HepG2 (cell line): Measurements from ENCODE around the gene MAST1. TPM values are rescaled to one million over a fixed set of nuclear protein-coding genes. Genes with fewer than 3 reads are reported as not detected.

Experiments used
- CAMTA2 ChIP-seq: sonication (generic); formaldehyde crosslinking; IDR thresholded peaks from 2 replicates; pipeline ENCODE4 v1.4.0; 2020; ENCODE audit warnings: mild to moderate bottlenecking, missing genetic modification reagents, borderline replicate concordance
- FOXK2 ChIP-seq: fragments of 450-650 bp; IDR thresholded peaks from 2 replicates; pipeline ENCODE4 v1.6.1; 2016
- MED8 ChIP-seq: sonication (generic); formaldehyde crosslinking; IDR thresholded peaks from 2 replicates; pipeline ENCODE4 v1.8.1; 2023; ENCODE audit warnings: mild to moderate bottlenecking, missing genetic modification reagents; ENCODE audit not compliant: insufficient replicate concordance
- RFXAP ChIP-seq: sonication (generic); formaldehyde crosslinking; IDR thresholded peaks from 2 replicates; pipeline ENCODE4 v1.4.0; 2020; ENCODE audit warnings: missing genetic modification reagents, borderline replicate concordance
- SP5 ChIP-seq: IDR thresholded peaks from 2 replicates; pipeline ENCODE4 v1.6.1; 2016; ENCODE audit warnings: low read depth, borderline replicate concordance
- SRF ChIP-seq: IDR thresholded peaks from 2 replicates; pipeline ENCODE4 v1.6.1; 2011; ENCODE audit warnings: mild to moderate bottlenecking, low read depth, low read length, moderate library complexity
- U2AF2 ChIP-seq: fragments of 200-400 bp; formaldehyde crosslinking; IDR thresholded peaks from 2 replicates; pipeline ENCODE4 v1.6.1; 2017; ENCODE audit warnings: low read depth, mild to moderate bottlenecking, low read length
- ZFP36 ChIP-seq: fragments of 150-350 bp; IDR thresholded peaks from 2 replicates; pipeline ENCODE4 v1.6.1; 2018; ENCODE audit warnings: borderline replicate concordance, low read length, low read depth; ENCODE audit not compliant: partially characterized antibody
- ZNF263 ChIP-seq: sonication (generic); formaldehyde crosslinking; IDR thresholded peaks from 2 replicates; pipeline ENCODE4 v1.4.0; 2020; ENCODE audit warnings: missing genetic modification reagents
- ZNF34 ChIP-seq: sonication (generic); formaldehyde crosslinking; IDR thresholded peaks from 2 replicates; pipeline ENCODE4 v1.4.0; 2020; ENCODE audit warnings: mild to moderate bottlenecking, missing genetic modification reagents, borderline replicate concordance
- ZNF383 ChIP-seq: sonication (generic); formaldehyde crosslinking; IDR thresholded peaks from 2 replicates; pipeline ENCODE4 v1.4.0; 2020; ENCODE audit warnings: missing genetic modification reagents, mild to moderate bottlenecking, borderline replicate concordance
- ZNF614 ChIP-seq: IDR thresholded peaks from 2 replicates; pipeline ENCODE4 v1.6.1; 2018; ENCODE audit warnings: missing biosample characterization, missing genetic modification reagents, inconsistent platforms, borderline replicate concordance
- ZNF746 ChIP-seq: sonication (generic); formaldehyde crosslinking; IDR thresholded peaks from 2 replicates; pipeline ENCODE4 v1.8.0; 2022; ENCODE audit warnings: mild to moderate bottlenecking, missing genetic modification reagents
- ZNF782 ChIP-seq: sonication (generic); formaldehyde crosslinking; IDR thresholded peaks from 2 replicates; pipeline ENCODE4 v1.4.0; 2020; ENCODE audit warnings: missing genetic modification reagents, mild to moderate bottlenecking, borderline replicate concordance
- ZNF839 ChIP-seq: sonication (generic); formaldehyde crosslinking; IDR thresholded peaks from 2 replicates; pipeline ENCODE4 v1.4.0; 2020; ENCODE audit warnings: missing genetic modification reagents, mild to moderate bottlenecking, borderline replicate concordance
- ZSCAN29 ChIP-seq: sonication (generic); formaldehyde crosslinking; conservative IDR thresholded peaks from 2 replicates; pipeline ENCODE4 v1.4.0; 2020; ENCODE audit warnings: mild to moderate bottlenecking, missing genetic modification reagents
- ZSCAN30 ChIP-seq: sonication (generic); formaldehyde crosslinking; IDR thresholded peaks from 2 replicates; pipeline ENCODE4 v1.5.0; 2020; ENCODE audit warnings: mild to moderate bottlenecking, missing genetic modification reagents
- polyA plus RNA-seq, 8 experiments: library from polyadenylated mRNA; depleted of rRNA in 3 of 8; stranded (reverse) in 7 of 8; unstranded in 1 of 8; fragments of >200 nt; fragmentation: Illumina TruSeq in 4 of 8; extraction: Trizol in 4 of 8; gene quantifications; 2 replicates each; pipeline versions ENCODE4 v1.2.1 to v1.2.3, GENCODE V29; 2011 to 2016; ENCODE audit warnings: low read depth in 4 of 8, missing spikeins in 1 of 8, mixed read lengths in 1 of 8; ENCODE audit not compliant: insufficient read depth in 1 of 8
- total RNA-seq, 5 experiments: library from RNA; depleted of rRNA; stranded (reverse); fragments of >200 nt; fragmentation: Illumina TruSeq; extraction: Trizol; gene quantifications; 2 replicates each; pipeline ENCODE4 v1.2.3, GENCODE V29; 2016; ENCODE audit warnings: low read depth in 1 of 5
- TF ChIP-seq, protein P1 (sequence below): sonication (generic); formaldehyde crosslinking; IDR thresholded peaks from 2 replicates; pipeline ENCODE4 v1.9.0; 2021; ENCODE audit warnings: missing genetic modification reagents, borderline replicate concordance
- TF ChIP-seq, protein P2 (sequence below): sonication (generic); formaldehyde crosslinking; IDR thresholded peaks from 2 replicates; pipeline ENCODE4 v1.9.0; 2022; ENCODE audit warnings: low read depth, missing genetic modification reagents
- TF ChIP-seq, protein P3 (sequence below): sonication (generic); formaldehyde crosslinking; IDR thresholded peaks from 2 replicates; pipeline ENCODE4 v1.4.0; 2020; ENCODE audit warnings: missing genetic modification reagents

Gene MAST1
- total and polyA plus RNA-seq, 2 of the 13 experiments (the other 11 are each of a cell fraction or from before 2014, with no cell fraction given): 0.73 to 4.7 TPM

GRCh38 chr19:12825254-12826131 lies 12.8 kb upstream of the MAST1 start (continued):
- TF ChIP-seq, protein P1, sequence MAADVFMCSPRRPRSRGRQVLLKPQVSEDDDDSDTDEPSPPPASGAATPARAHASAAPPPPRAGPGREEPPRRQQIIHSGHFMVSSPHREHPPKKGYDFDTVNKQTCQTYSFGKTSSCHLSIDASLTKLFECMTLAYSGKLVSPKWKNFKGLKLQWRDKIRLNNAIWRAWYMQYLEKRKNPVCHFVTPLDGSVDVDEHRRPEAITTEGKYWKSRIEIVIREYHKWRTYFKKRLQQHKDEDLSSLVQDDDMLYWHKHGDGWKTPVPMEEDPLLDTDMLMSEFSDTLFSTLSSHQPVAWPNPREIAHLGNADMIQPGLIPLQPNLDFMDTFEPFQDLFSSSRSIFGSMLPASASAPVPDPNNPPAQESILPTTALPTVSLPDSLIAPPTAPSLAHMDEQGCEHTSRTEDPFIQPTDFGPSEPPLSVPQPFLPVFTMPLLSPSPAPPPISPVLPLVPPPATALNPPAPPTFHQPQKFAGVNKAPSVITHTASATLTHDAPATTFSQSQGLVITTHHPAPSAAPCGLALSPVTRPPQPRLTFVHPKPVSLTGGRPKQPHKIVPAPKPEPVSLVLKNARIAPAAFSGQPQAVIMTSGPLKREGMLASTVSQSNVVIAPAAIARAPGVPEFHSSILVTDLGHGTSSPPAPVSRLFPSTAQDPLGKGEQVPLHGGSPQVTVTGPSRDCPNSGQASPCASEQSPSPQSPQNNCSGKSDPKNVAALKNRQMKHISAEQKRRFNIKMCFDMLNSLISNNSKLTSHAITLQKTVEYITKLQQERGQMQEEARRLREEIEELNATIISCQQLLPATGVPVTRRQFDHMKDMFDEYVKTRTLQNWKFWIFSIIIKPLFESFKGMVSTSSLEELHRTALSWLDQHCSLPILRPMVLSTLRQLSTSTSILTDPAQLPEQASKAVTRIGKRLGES (CRISPR knock-in tag): no peak
- TF ChIP-seq ZNF383 (CRISPR knock-in tag) (no peak), ZFP36 (no peak), ZNF34 (CRISPR knock-in tag) (no peak), SP5 (0 out of 2 replicates have a peak, but pooled peaks have one; percentile 29), U2AF2 (no peak), FOXK2 (no peak), SRF (no peak), ZNF746 (0 out of 2 replicates have a peak, but pooled peaks have one; percentile 23), RFXAP (no peak), ZSCAN29 (CRISPR knock-in tag) (no peak), ZNF839 (CRISPR knock-in tag) (no peak), MED8 (CRISPR knock-in tag) (no peak), ZNF782 (CRISPR knock-in tag) (no peak), CAMTA2 (CRISPR knock-in tag) (no peak), ZNF614 (CRISPR knock-in tag) (no peak), ZSCAN30 (no peak), ZNF263 (CRISPR knock-in tag) (no peak)
- TF ChIP-seq, protein P2, sequence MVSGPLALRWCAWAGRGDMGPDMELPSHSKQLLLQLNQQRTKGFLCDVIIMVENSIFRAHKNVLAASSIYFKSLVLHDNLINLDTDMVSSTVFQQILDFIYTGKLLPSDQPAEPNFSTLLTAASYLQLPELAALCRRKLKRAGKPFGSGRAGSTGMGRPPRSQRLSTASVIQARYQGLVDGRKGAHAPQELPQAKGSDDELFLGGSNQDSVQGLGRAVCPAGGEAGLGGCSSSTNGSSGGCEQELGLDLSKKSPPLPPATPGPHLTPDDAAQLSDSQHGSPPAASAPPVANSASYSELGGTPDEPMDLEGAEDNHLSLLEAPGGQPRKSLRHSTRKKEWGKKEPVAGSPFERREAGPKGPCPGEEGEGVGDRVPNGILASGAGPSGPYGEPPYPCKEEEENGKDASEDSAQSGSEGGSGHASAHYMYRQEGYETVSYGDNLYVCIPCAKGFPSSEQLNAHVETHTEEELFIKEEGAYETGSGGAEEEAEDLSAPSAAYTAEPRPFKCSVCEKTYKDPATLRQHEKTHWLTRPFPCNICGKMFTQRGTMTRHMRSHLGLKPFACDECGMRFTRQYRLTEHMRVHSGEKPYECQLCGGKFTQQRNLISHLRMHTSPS: no peak
- TF ChIP-seq, protein P3, sequence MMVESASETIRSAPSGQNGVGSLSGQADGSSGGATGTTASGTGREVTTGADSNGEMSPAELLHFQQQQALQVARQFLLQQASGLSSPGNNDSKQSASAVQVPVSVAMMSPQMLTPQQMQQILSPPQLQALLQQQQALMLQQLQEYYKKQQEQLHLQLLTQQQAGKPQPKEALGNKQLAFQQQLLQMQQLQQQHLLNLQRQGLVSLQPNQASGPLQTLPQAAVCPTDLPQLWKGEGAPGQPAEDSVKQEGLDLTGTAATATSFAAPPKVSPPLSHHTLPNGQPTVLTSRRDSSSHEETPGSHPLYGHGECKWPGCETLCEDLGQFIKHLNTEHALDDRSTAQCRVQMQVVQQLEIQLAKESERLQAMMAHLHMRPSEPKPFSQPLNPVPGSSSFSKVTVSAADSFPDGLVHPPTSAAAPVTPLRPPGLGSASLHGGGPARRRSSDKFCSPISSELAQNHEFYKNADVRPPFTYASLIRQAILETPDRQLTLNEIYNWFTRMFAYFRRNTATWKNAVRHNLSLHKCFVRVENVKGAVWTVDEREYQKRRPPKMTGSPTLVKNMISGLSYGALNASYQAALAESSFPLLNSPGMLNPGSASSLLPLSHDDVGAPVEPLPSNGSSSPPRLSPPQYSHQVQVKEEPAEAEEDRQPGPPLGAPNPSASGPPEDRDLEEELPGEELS (CRISPR knock-in tag): 0 out of 2 replicates have a peak, but pooled peaks have one; percentile 13
